Uterus (tissue), 4 donors: ENCODE measurements around the gene PYGB. TPM values are rescaled to one million over a fixed set of nuclear protein-coding genes. Genes with fewer than 3 reads are reported as not detected.

Experiments used
- DNase-seq, 2 donors: peaks; one replicate each; pipeline ENCODE4 v3.0.0-alpha.2; 2019 to 2020
- H3K27ac ChIP-seq, 2 donors: fragments of 200-600 bp; sonication (generic); 1 replicate in 1 of 2; 2 replicates in 1 of 2; pipeline ENCODE4 v1.5.1; 2016 to 2018
- H3K27me3 ChIP-seq, 2 donors: fragments of 200-600 bp; sonication (generic); one replicate each; pipeline ENCODE4 v1.5.1; 2018 to 2019; ENCODE audit warnings: control low read depth in 1 of 2
- H3K36me3 ChIP-seq, 2 donors: fragments of 200-600 bp; sonication (generic); one replicate each; pipeline ENCODE4 v1.5.1; 2019; ENCODE audit warnings: control low read depth in 1 of 2
- H3K4me1 ChIP-seq, 2 donors: fragments of 200-600 bp; sonication (generic); one replicate each; pipeline ENCODE4 v1.5.1; 2018 to 2019; ENCODE audit warnings: control low read depth in 1 of 2
- H3K4me3 ChIP-seq, 2 donors: fragments of 200-600 bp; sonication (generic); 1 replicate in 1 of 2; 2 replicates in 1 of 2; pipeline ENCODE4 v1.5.1; 2018 to 2019; ENCODE audit warnings: mild to moderate bottlenecking in 1 of 2
- H3K9me3 ChIP-seq, 2 donors: fragments of 200-600 bp; sonication (generic); one replicate each; pipeline ENCODE4 v1.5.1; 2019; ENCODE audit warnings: control low read depth in 1 of 2
- CTCF ChIP-seq, 4 experiments: fragments of 200-600 bp in 2 of 4; fragments of 450-650 bp in 2 of 4; sonication (generic) in 2 of 4; IDR thresholded peaks; one replicate each; pipeline ENCODE4 v1.5.1; 2016 to 2019; ENCODE audit warnings: antibody characterized with exemption in 4 of 4, mild to moderate bottlenecking in 2 of 4, moderate library complexity in 1 of 4
- POLR2A ChIP-seq, 2 donors: fragments of 450-650 bp; IDR thresholded peaks; one replicate each; pipeline ENCODE4 v1.6.1; 2016; ENCODE audit warnings: antibody characterized with exemption in 2 of 2, mild to moderate bottlenecking in 1 of 2, moderate library complexity in 1 of 2
- intact Hi-C: fragments of 100-400 bp; cut with DNase I; formaldehyde crosslinking; loops from one replicate; pipeline ENCODE4 v1.15.1; 2023; ENCODE audit warnings: low total_unique reads
- total RNA-seq, 4 donors: library from RNA; depleted of rRNA in 3 of 4; stranded (reverse); fragments of >200 nt in 3 of 4; gene quantifications; one replicate each; pipeline versions ENCODE4 v1.1.0 to v1.2.4, GENCODE V29; 2014 to 2023
- donor health status: DM: yes; HTN: yes; CAD: no.

PYGB gene
- total RNA-seq, 4 donors from 2014 or later: 26.2 to 87.9 (median 49.8) TPM

GRCh38 chr20:25247518-25247955 lies 348 bp upstream of the PYGB start:
- Histone ChIP-seq H3K9me3 (no peaks in the 10 kb centered on the region), H3K4me1 (peaks cover 0 to 18% of the 10 kb centered on the region in 2 donors), H3K27ac (peak overlapping the region; percentile 86 to 96), H3K36me3 (no peaks in the 10 kb centered on the region), H3K27me3 (no peaks in the 10 kb centered on the region), H3K4me3 (peak overlapping the region; percentile 60 to 89)
- DNase-seq: peak in 1 of 2 donors; percentile 39
- no peak for TF ChIP-seq POLR2A (IDR thresholded peaks at IDR 0.05)
- intact Hi-C loops: no loop called here

GRCh38 chr20:25248786-25249172 lies 894 bp downstream of the PYGB start:
- intact Hi-C loops: no loop called here
- H3K4me3 ChIP-seq: peak overlapping the region; percentile 60 to 89
- H3K27ac ChIP-seq: peak overlapping the region; percentile 86 to 96
- no peaks in the 10 kb centered on the region for H3K36me3 ChIP-seq
- no peak for DNase-seq
- TF ChIP-seq CTCF (IDR thresholded peaks at IDR 0.05) (no peak), POLR2A (IDR thresholded peaks at IDR 0.05) (no peak)
- H3K9me3 ChIP-seq: no peaks in the 10 kb centered on the region
- no peaks in the 10 kb centered on the region for H3K27me3 ChIP-seq
- H3K4me1 ChIP-seq: peaks cover 0 to 18% of the 10 kb centered on the region in 2 donors

- Histone ChIP-seq H3K4me1 (peaks cover 0 to 18% of the 10 kb centered on the region in 2 donors), H3K27ac (peak overlapping the region; percentile 86 to 96), H3K4me3 (peak overlapping the region; percentile 60 to 89), H3K9me3 (no peaks in the 10 kb centered on the region), H3K27me3 (no peaks in the 10 kb centered on the region), H3K36me3 (no peaks in the 10 kb centered on the region)
- no peak for DNase-seq
- TF ChIP-seq CTCF (IDR thresholded peaks at IDR 0.05) (no peak), POLR2A (IDR thresholded peaks at IDR 0.05) (no peak)
- intact Hi-C loops: no loop called here
These were observed 1.5 kb downstream of the PYGB start for GRCh38 chr20:25249198-25249931.

GRCh38 chr20:25250508-25250907 lies 2.6 kb downstream of the PYGB start:
- DNase-seq: no peak
- no peak overlapping the region for H3K4me3 ChIP-seq
- no peaks in the 10 kb centered on the region for H3K27me3 ChIP-seq
- H3K9me3 ChIP-seq: no peaks in the 10 kb centered on the region
- peaks cover 0 to 18% of the 10 kb centered on the region in 2 donors for H3K4me1 ChIP-seq
- TF ChIP-seq POLR2A (IDR thresholded peaks at IDR 0.05) (no peak), CTCF (IDR thresholded peaks at IDR 0.05) (no peak)
- H3K36me3 ChIP-seq: no peaks in the 10 kb centered on the region
- intact Hi-C loops: no loop called here
- peak overlapping the region in 1 of 2 donors; percentile 86 for H3K27ac ChIP-seq

- H3K36me3 ChIP-seq: no peaks in the 10 kb centered on the region
- H3K9me3 ChIP-seq: no peaks in the 10 kb centered on the region
- intact Hi-C loops: no loop called here
- H3K27ac ChIP-seq: no peak overlapping the region
- DNase-seq: no peak
- TF ChIP-seq CTCF (IDR thresholded peaks at IDR 0.05): no peak
- no peak for TF ChIP-seq POLR2A (IDR thresholded peaks at IDR 0.05)
- H3K27me3 ChIP-seq: no peaks in the 10 kb centered on the region
- peaks cover 0 to 18% of the 10 kb centered on the region in 2 donors for H3K4me1 ChIP-seq
- no peak overlapping the region for H3K4me3 ChIP-seq
These were observed 3.1 kb downstream of the PYGB start for GRCh38 chr20:25251019-25251418.
